WTC11 (cell line): Measurements from ENCODE around the gene PEX7. TPM values are rescaled to one million over a fixed set of nuclear protein-coding genes. Genes with fewer than 3 reads are reported as not detected.
"Not testable (repeated sequence)": the region's sequence is repeated elsewhere in the genome, so short reads cannot be mapped to it uniquely, and the experiment has no call there.

Source experiments
- ATAC-seq: fragments of 200-7000 bp; cut with Tn5 transposase; 2 replicates; pipeline ENCODE4 v1.10.0; 2021; ENCODE audit warnings: mild to moderate bottlenecking, moderate library complexity
- CTCF ChIA-PET: fragments of 300-600 bp; sonication (Branson Sonifier 250); formaldehyde crosslinking; loops from one replicate; lab custom pipeline; 2021; ENCODE audit warnings: antibody characterized with exemption; lab: Charles Lee
- POLR2A ChIA-PET: fragments of 350-600 bp; sonication (Branson Sonifier 250); formaldehyde crosslinking; loops from one replicate; lab custom pipeline; 2021; ENCODE audit warnings: antibody characterized with exemption; lab: Charles Lee
- DNase-seq: peaks from one replicate; pipeline ENCODE4 v3.0.0; 2021; ENCODE audit warnings: low spot score
- H3K27ac Mint-ChIP-seq: 2 replicates; pipeline ENCODE4 v1.8.0; 2021; ENCODE audit warnings: mixed read lengths
- H3K27me3 Mint-ChIP-seq: 2 replicates; pipeline ENCODE4 v1.8.0; 2021; ENCODE audit warnings: low read depth, mild to moderate bottlenecking, moderate library complexity, mixed read lengths
- H3K36me3 Mint-ChIP-seq: 2 replicates; pipeline ENCODE4 v1.8.0; 2021; ENCODE audit warnings: mixed read lengths
- H3K4me1 Mint-ChIP-seq: 2 replicates; pipeline ENCODE4 v1.8.0; 2022; ENCODE audit warnings: mixed read lengths
- H3K4me3 Mint-ChIP-seq: 2 replicates; pipeline ENCODE4 v1.8.0; 2021; ENCODE audit warnings: mild to moderate bottlenecking, moderate library complexity, mixed read lengths
- H3K9me3 Mint-ChIP-seq: 2 replicates; pipeline ENCODE4 v1.8.0; 2021; ENCODE audit warnings: mixed read lengths
- AR ChIP-seq: fragments of 250-450 bp; sonication (Bioruptor Pico); IDR thresholded peaks from 2 replicates; pipeline ENCODE4 v1.9.0; 2021; ENCODE audit warnings: mild to moderate bottlenecking
- ATF3 ChIP-seq: sonication (generic); formaldehyde crosslinking; conservative IDR thresholded peaks from 2 replicates; pipeline ENCODE4 v1.8.1; 2022; ENCODE audit warnings: mild to moderate bottlenecking, missing genetic modification reagents
- ATF6 ChIP-seq: sonication (generic); formaldehyde crosslinking; IDR thresholded peaks from 2 replicates; pipeline ENCODE4 v1.8.1; 2023; ENCODE audit warnings: mild to moderate bottlenecking, missing genetic modification reagents
- CTCF ChIP-seq: fragments of 200-600 bp; IDR thresholded peaks from 2 replicates; pipeline ENCODE4 v1.8.0; 2022; ENCODE audit warnings: antibody characterized with exemption
- FOXP4 ChIP-seq: sonication (generic); formaldehyde crosslinking; IDR thresholded peaks from 2 replicates; pipeline ENCODE4 v1.8.0; 2022; ENCODE audit warnings: mild to moderate bottlenecking, missing genetic modification reagents
- GABPB1 ChIP-seq: sonication (generic); formaldehyde crosslinking; IDR thresholded peaks from 2 replicates; pipeline ENCODE4 v1.8.1; 2023; ENCODE audit warnings: mild to moderate bottlenecking, missing genetic modification reagents
- IRF2 ChIP-seq: sonication (generic); formaldehyde crosslinking; IDR thresholded peaks from 2 replicates; pipeline ENCODE4 v1.8.0; 2022; ENCODE audit warnings: low read depth, missing genetic modification reagents, borderline replicate concordance
- MYBL2 ChIP-seq: sonication (generic); formaldehyde crosslinking; IDR thresholded peaks from 2 replicates; pipeline ENCODE4 v1.8.1; 2023; ENCODE audit warnings: mild to moderate bottlenecking, moderate library complexity, missing genetic modification reagents
- NFATC4 ChIP-seq: fragments of 250-450 bp; sonication (Bioruptor Pico); IDR thresholded peaks from 2 replicates; pipeline ENCODE4 v1.9.0; 2021; ENCODE audit warnings: mild to moderate bottlenecking
- NR2C2 ChIP-seq: sonication (generic); formaldehyde crosslinking; IDR thresholded peaks from 2 replicates; pipeline ENCODE4 v1.8.0; 2022; ENCODE audit warnings: mild to moderate bottlenecking, missing genetic modification reagents
- OVOL2 ChIP-seq: fragments of 250-450 bp; sonication (Bioruptor Pico); IDR thresholded peaks from 2 replicates; pipeline ENCODE4 v1.9.0; 2021; ENCODE audit warnings: mild to moderate bottlenecking, borderline replicate concordance
- PRRX2 ChIP-seq: fragments of 250-450 bp; sonication (Bioruptor Pico); IDR thresholded peaks from 2 replicates; pipeline ENCODE4 v1.8.0; 2021; ENCODE audit warnings: mild to moderate bottlenecking
- SMAD3 ChIP-seq: sonication (generic); formaldehyde crosslinking; IDR thresholded peaks from 2 replicates; pipeline ENCODE4 v1.8.0; 2022; ENCODE audit warnings: missing genetic modification reagents, mild to moderate bottlenecking, borderline replicate concordance
- TEAD4 ChIP-seq: sonication (generic); formaldehyde crosslinking; IDR thresholded peaks from 2 replicates; pipeline ENCODE4 v1.8.0; 2022; ENCODE audit warnings: mild to moderate bottlenecking, missing genetic modification reagents
- USF1 ChIP-seq: sonication (generic); formaldehyde crosslinking; IDR thresholded peaks from 2 replicates; pipeline ENCODE4 v1.8.0; 2022; ENCODE audit warnings: mild to moderate bottlenecking, missing genetic modification reagents
- ZNF138 ChIP-seq: sonication (generic); formaldehyde crosslinking; conservative IDR thresholded peaks from 2 replicates; pipeline ENCODE4 v1.8.1; 2022; ENCODE audit warnings: mild to moderate bottlenecking, moderate library complexity, missing genetic modification reagents
- ZNF232 ChIP-seq: sonication (generic); formaldehyde crosslinking; IDR thresholded peaks from 2 replicates; pipeline ENCODE4 v1.8.0; 2022; ENCODE audit warnings: mild to moderate bottlenecking, missing genetic modification reagents
- ZNF263 ChIP-seq: sonication (generic); formaldehyde crosslinking; IDR thresholded peaks from 2 replicates; pipeline ENCODE4 v1.8.1; 2022; ENCODE audit warnings: low read depth, mild to moderate bottlenecking, moderate library complexity, missing genetic modification reagents
- ZNF281 ChIP-seq: sonication (generic); formaldehyde crosslinking; IDR thresholded peaks from 2 replicates; pipeline ENCODE4 v1.8.0; 2023; ENCODE audit warnings: mild to moderate bottlenecking, missing genetic modification reagents
- ZSCAN18 ChIP-seq: fragments of 250-450 bp; sonication (Bioruptor Pico); IDR thresholded peaks from 2 replicates; pipeline ENCODE4 v2.1.2; 2022; ENCODE audit warnings: mild to moderate bottlenecking, moderate library complexity
- total RNA-seq: library from RNA; stranded (reverse); gene quantifications from 3 replicates; pipeline ENCODE4 v1.2.3, GENCODE V29; 2021

The PEX7 gene
- total RNA-seq, 1 experiment from 2014 or later: 9.8 TPM

GRCh38 chr6:136947037-136947436 lies 124.6 kb downstream of the PEX7 start:
- ATAC-seq: peak; percentile 58; the same call in 1 of the 2 replicates
- Mint-ChIP-seq H3K27ac (peak overlapping the region; percentile 60; the same call in 1 of the 2 replicates), H3K27me3 (peaks cover 5% of the 10 kb centered on the region), H3K4me3 (no peak overlapping the region), H3K4me1 (peaks cover 19% of the 10 kb centered on the region), H3K36me3 (peaks cover 21% of the 10 kb centered on the region), H3K9me3 (peaks cover 20% of the 10 kb centered on the region)
- no peak for DNase-seq
- POLR2A ChIA-PET: interaction anchor here (0.6 kb wide), 1 partner anchor 17 kb away, joined by 3 read pairs; no protein-coding TSS in a partner anchor
- TF ChIP-seq TEAD4 (CRISPR knock-in tag): no peak
- TF ChIP-seq FOXP4 (CRISPR knock-in tag): no peak
- no peak for TF ChIP-seq GABPB1 (CRISPR knock-in tag)
- no peak for TF ChIP-seq ZNF263 (CRISPR knock-in tag)
- no peak for TF ChIP-seq ZNF281 (CRISPR knock-in tag)
- no peak for TF ChIP-seq PRRX2 (CRISPR knock-in tag)
- TF ChIP-seq ZSCAN18 (CRISPR knock-in tag): no peak
- TF ChIP-seq ZNF138: no peak
- no peak for TF ChIP-seq SMAD3
- no peak for TF ChIP-seq MYBL2 (CRISPR knock-in tag)
- TF ChIP-seq NFATC4 (CRISPR knock-in tag): no peak
- no peak for TF ChIP-seq IRF2 (CRISPR knock-in tag)
- no peak for TF ChIP-seq ATF6 (CRISPR knock-in tag)
- no peak for TF ChIP-seq OVOL2 (CRISPR knock-in tag)
- TF ChIP-seq USF1 (CRISPR knock-in tag): no peak
- no peak for TF ChIP-seq AR (CRISPR knock-in tag)
- TF ChIP-seq ZNF232 (CRISPR knock-in tag): no peak
- no peak for TF ChIP-seq ATF3 (CRISPR knock-in tag)
- no peak for TF ChIP-seq CTCF
- no peak for TF ChIP-seq NR2C2 (CRISPR knock-in tag)
- CTCF ChIA-PET: no interaction called here

GRCh38 chr6:136949957-136950356 lies 127.6 kb downstream of the PEX7 start:
- POLR2A ChIA-PET, H3K27me3 Mint-ChIP-seq, ATAC-seq, CTCF ChIA-PET, DNase-seq, H3K4me3 Mint-ChIP-seq, H3K27ac Mint-ChIP-seq: not testable (repeated sequence)
- H3K9me3 Mint-ChIP-seq: peaks cover 20% of the 10 kb centered on the region
- peaks cover 21% of the 10 kb centered on the region for H3K36me3 Mint-ChIP-seq
- peaks cover 38% of the 10 kb centered on the region for H3K4me1 Mint-ChIP-seq
